Pancreas (tissue), 10 donors: Measurements from ENCODE around the gene MAPK14. TPM values are rescaled to one million over a fixed set of nuclear protein-coding genes. Genes with fewer than 3 reads are reported as not detected.

Source experiments
- ATAC-seq, 4 donors: fragments of 200-7000 bp; cut with Tn5 transposase; one replicate each; pipeline versions ENCODE4 v1.8.0 to v1.9.1; 2020; ENCODE audit warnings: mild to moderate bottlenecking in 4 of 4, moderate library complexity in 4 of 4
- DNase-seq, 6 donors: peaks; one replicate each; pipeline ENCODE4 v3.0.0-alpha.2; 2020
- FAIRE-seq: peaks from 2 replicates; lab custom pipeline; 2012; peaks lifted over from hg19 to GRCh38; lab: Jason Lieb, UNC
- H3K27ac ChIP-seq, 4 donors: fragments of 200-600 bp; sonication (generic); 1 replicate in 3 of 4; 2 replicates in 1 of 4; pipeline versions ENCODE4 v1.5.0 to v1.8.0; 2020
- H3K27me3 ChIP-seq, 4 donors: fragments of 200-600 bp; one replicate each; pipeline ENCODE4 v1.8.0; 2021
- H3K36me3 ChIP-seq, 3 donors: fragments of 200-600 bp; sonication (generic) in 1 of 3; one replicate each; pipeline versions ENCODE4 v1.5.0 to v1.8.0; 2020 to 2021
- H3K4me1 ChIP-seq, 3 donors: fragments of 200-600 bp; one replicate each; pipeline ENCODE4 v1.8.0; 2021
- H3K4me3 ChIP-seq, 4 donors: fragments of 200-600 bp; sonication (generic) in 2 of 4; one replicate each; pipeline versions ENCODE4 v1.5.0 to v1.8.0; 2020 to 2021
- H3K9me3 ChIP-seq, 4 donors: fragments of 200-600 bp; one replicate each; pipeline ENCODE4 v1.8.0; 2021
- CTCF ChIP-seq, 4 donors: fragments of 200-600 bp; sonication (generic) in 3 of 4; IDR thresholded peaks; one replicate each; pipeline versions ENCODE4 v1.5.0 to v1.8.0; 2021; ENCODE audit warnings: antibody characterized with exemption in 4 of 4
- WGBS, 2 donors: extraction: QIAGEN DNeasy Blood & Tissue Kit; methylation state at CpG; one replicate each; pipeline ENCODE4 v1.1.7; 2013; 5-methylcytosine and 5-hydroxymethylcytosine counted together
- intact Hi-C, 3 donors: fragments of 100-400 bp; cut with DNase I; formaldehyde crosslinking; loops; one replicate each; pipeline versions ENCODE4 v1.11.1 to v1.14.2; 2022
- polyA plus RNA-seq, 2 donors: library from polyadenylated mRNA; stranded (reverse); fragments of 200-250 nt; gene quantifications; one replicate each; pipeline ENCODE4 v1.2.3, GENCODE V29; 2013
- total RNA-seq, 6 donors: library from RNA; stranded (reverse); fragmentation: NEBNext Ultra II Directional in 4 of 6; extraction: Animal tissue kit (Norgen Biotek cat#: 25700) in 4 of 6; gene quantifications; one replicate each; pipeline versions ENCODE4 v1.2.1 to v1.2.4, GENCODE V29; 2021 to 2023
- donor health status: healthy with polysubstance abuse.
- donor health status: DM: no; HTN: no; CAD: no; lungs with moderate emphysema.
- donor health status: DM: no; HTN: no; CAD: no.
- donor health status: control.
- donor health status: control.
- donor health status: Bipolar disorder and iron deficiency.
- donor health status: DM: yes; HTN: yes; CAD: no.
- donor health status: DM: no; HTN: no; CAD: no.
- donor health status: DM: no; HTN: no; CAD: no.
- donor health status: DM: yes; HTN: yes; CAD: no.

Gene MAPK14
- total and polyA plus RNA-seq, 8 donors: 6.8 to 29.9 (median 16.6) TPM

DNA sequence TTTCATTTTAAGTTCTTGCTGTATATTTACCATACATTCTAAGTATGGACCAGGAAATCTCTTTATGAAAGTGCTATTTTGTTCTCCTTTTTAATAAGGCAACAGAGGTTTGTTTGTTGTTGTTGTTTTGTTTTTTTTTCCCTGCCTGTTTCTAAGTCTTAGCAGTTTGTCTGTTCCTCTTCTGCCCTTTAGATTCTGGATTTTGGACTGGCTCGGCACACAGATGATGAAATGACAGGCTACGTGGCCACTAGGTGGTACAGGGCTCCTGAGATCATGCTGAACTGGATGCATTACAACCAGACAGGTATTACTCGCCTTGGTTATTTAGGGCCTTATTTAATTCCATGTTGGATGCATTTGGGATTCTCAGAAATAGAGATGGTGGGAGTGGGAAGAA is 48.0 kb downstream of the MAPK14 start:
- Histone ChIP-seq H3K4me1 (no peaks in the 10 kb centered on the region), H3K27me3 (no peaks in the 10 kb centered on the region), H3K27ac (no peak overlapping the region), H3K4me3 (no peak overlapping the region), H3K9me3 (no peaks in the 10 kb centered on the region), H3K36me3 (peaks cover 0 to 25% (median 3%) of the 10 kb centered on the region in 3 donors)
- no peak for FAIRE-seq
- intact Hi-C loops: no loop called here
- no peak for DNase-seq
- TF ChIP-seq CTCF (IDR thresholded peaks at IDR 0.05): peak in 1 of 4 donors; percentile 6
- peak in 3 of 4 donors; percentile 66 to 70 (median 69) for ATAC-seq
- WGBS, 2 donors: 31 to 36% methylated on average over 3 of the region's 3 CpGs

- Histone ChIP-seq H3K4me1 (no peaks in the 10 kb centered on the region), H3K36me3 (peaks cover 0 to 30% (median 3%) of the 10 kb centered on the region in 3 donors), H3K27ac (no peak overlapping the region), H3K4me3 (no peak overlapping the region), H3K9me3 (no peaks in the 10 kb centered on the region), H3K27me3 (no peaks in the 10 kb centered on the region)
- DNase-seq (no peak), FAIRE-seq (no peak), ATAC-seq (no peak)
- intact Hi-C loops: no loop called here
- WGBS, 2 donors: 91 to 97% methylated on average over 3 of the region's 3 CpGs
- TF ChIP-seq CTCF (IDR thresholded peaks at IDR 0.05): no peak
Measured at GRCh38 chr6:36076178-36077063, 48.8 kb downstream of the MAPK14 start.

GRCh38 chr6:36078159-36078558 is 50.6 kb downstream of the MAPK14 start:
- Histone ChIP-seq H3K4me3 (no peak overlapping the region), H3K4me1 (no peaks in the 10 kb centered on the region), H3K27ac (no peak overlapping the region), H3K9me3 (no peaks in the 10 kb centered on the region), H3K27me3 (no peaks in the 10 kb centered on the region), H3K36me3 (peaks cover 0 to 41% (median 7%) of the 10 kb centered on the region in 3 donors)
- 87 to 93% methylated on average over 4 of the region's 4 CpGs for WGBS, 2 donors
- no peak for TF ChIP-seq CTCF (IDR thresholded peaks at IDR 0.05)
- intact Hi-C loops: no loop called here
- FAIRE-seq (no peak), DNase-seq (no peak), ATAC-seq (no peak)

DNA sequence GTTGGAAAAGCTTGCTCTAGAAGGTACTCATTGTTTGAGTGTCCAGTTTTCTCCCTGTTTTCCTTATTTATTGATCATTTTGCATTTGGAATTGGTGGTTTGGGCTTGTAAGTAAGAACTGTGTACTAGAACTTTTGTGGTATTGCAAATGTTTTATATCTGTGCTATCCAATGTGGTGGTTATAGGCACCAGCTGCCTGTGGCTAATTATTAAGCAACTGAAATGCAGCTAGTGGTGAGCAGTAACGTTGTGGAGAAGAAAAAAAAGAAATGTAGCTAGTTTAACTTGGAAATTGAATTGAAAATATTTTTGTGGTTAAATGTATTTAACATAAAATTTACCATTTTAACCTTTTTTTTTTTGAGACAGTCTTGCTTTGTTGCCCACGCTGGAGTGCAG is 52.0 kb downstream of the MAPK14 start:
- Histone ChIP-seq H3K27me3 (no peaks in the 10 kb centered on the region), H3K4me3 (no peak overlapping the region), H3K36me3 (peaks cover 0 to 56% (median 13%) of the 10 kb centered on the region in 3 donors), H3K9me3 (no peaks in the 10 kb centered on the region), H3K4me1 (no peaks in the 10 kb centered on the region), H3K27ac (no peak overlapping the region)
- no peak for DNase-seq
- FAIRE-seq: no peak
- 76% methylated on average over 2 of the region's 2 CpGs for WGBS, 2 donors
- TF ChIP-seq CTCF (IDR thresholded peaks at IDR 0.05): no peak
- intact Hi-C loops: no loop called here
- ATAC-seq: no peak

GRCh38 chr6:36082318-36082717 is 54.7 kb downstream of the MAPK14 start:
- no peak for ATAC-seq
- Histone ChIP-seq H3K9me3 (no peaks in the 10 kb centered on the region), H3K27ac (no peak overlapping the region), H3K4me3 (no peak overlapping the region), H3K27me3 (no peaks in the 10 kb centered on the region), H3K4me1 (no peaks in the 10 kb centered on the region), H3K36me3 (peaks cover 0 to 43% (median 13%) of the 10 kb centered on the region in 3 donors)
- no peak for FAIRE-seq
- intact Hi-C loops: no loop called here
- WGBS, 2 donors: 96 to 100% methylated on average over 1 of the region's 1 CpG
- TF ChIP-seq CTCF (IDR thresholded peaks at IDR 0.05): no peak
- DNase-seq: no peak
